ENCODE measurements around the gene CHTF18.

The CHTF18 gene

GRCh38 chr16:776824-777223 is 11.6 kb upstream of the CHTF18 start:
- DNase-seq, result no peak

GRCh38 chr16:777826-778225 is 10.6 kb upstream of the CHTF18 start:
- no peak for DNase-seq

GRCh38 chr16:778447-778846 is 10.0 kb upstream of the CHTF18 start:
- DNase-seq, result no peak

- DNase-seq, result no peak
Observed at GRCh38 chr16:778909-779527, 9.4 kb upstream of the CHTF18 start.

GRCh38 chr16:779561-779960 is 8.9 kb upstream of the CHTF18 start:
- DNase-seq, result no peak

GRCh38 chr16:780296-780695 is 8.1 kb upstream of the CHTF18 start:
- no peak for DNase-seq

GRCh38 chr16:781346-782010 is 6.9 kb upstream of the CHTF18 start:
- no peak for DNase-seq

GRCh38 chr16:782258-782657 is 6.2 kb upstream of the CHTF18 start:
- DNase-seq, result no peak

GRCh38 chr16:782766-783403 is 5.5 kb upstream of the CHTF18 start:
- no peak for DNase-seq

GRCh38 chr16:783404-784161 is 4.8 kb upstream of the CHTF18 start:
- DNase-seq, result no peak

GRCh38 chr16:784431-784830 is 4.0 kb upstream of the CHTF18 start:
- no peak for DNase-seq

GRCh38 chr16:785563-786535 is 2.6 kb upstream of the CHTF18 start:
- peak; percentile 66 to 79 for DNase-seq

GRCh38 chr16:787321-787966 is 976 bp upstream of the CHTF18 start:
- no peak for DNase-seq

GRCh38 chr16:787978-788398 is 432 bp upstream of the CHTF18 start, which contains the start of gene RPUSD1:
TSS of gene RPUSD1 (minus strand) at chr16:788381. CDS start at chr16:787737, 644 bp downstream.
- no peak for DNase-seq

- no peak for DNase-seq
Observed at GRCh38 chr16:789191-789850, 901 bp downstream of the CHTF18 start.

- no peak for DNase-seq
Observed at GRCh38 chr16:790086-790485, 1.7 kb downstream of the CHTF18 start.

- DNase-seq, result no peak
Observed at GRCh38 chr16:791131-791530, 2.7 kb downstream of the CHTF18 start.

GRCh38 chr16:792221-792995 is 4.0 kb downstream of the CHTF18 start:
- DNase-seq, result no peak

- DNase-seq, result no peak
Observed at GRCh38 chr16:793414-793813, 5.0 kb downstream of the CHTF18 start.

GRCh38 chr16:794091-794822 is 5.8 kb downstream of the CHTF18 start:
- DNase-seq, result no peak

All from CD4-positive, alpha-beta T cell treated with Interferon alpha-2 for 1 hour (primary cell).